Kidney epithelial cell (primary cell): Measurements from ENCODE around the gene KCNH5. TPM values are rescaled to one million over a fixed set of nuclear protein-coding genes. Genes with fewer than 3 reads are reported as not detected.

Experiments
- DNase-seq: peaks from one replicate; pipeline ENCODE4 v3.0.0-alpha.2; 2010; ENCODE audit warnings: low read depth
- H3K27me3 ChIP-seq: 2 replicates; pipeline ENCODE4 v1.6.0; 2011; ENCODE audit warnings: low read length; ENCODE audit not compliant: control insufficient read depth, insufficient read depth
- H3K36me3 ChIP-seq: 2 replicates; pipeline ENCODE4 v1.5.1; 2011; ENCODE audit warnings: low read length; ENCODE audit not compliant: control insufficient read depth, insufficient read depth
- H3K4me3 ChIP-seq: 2 replicates; pipeline ENCODE4 v1.5.1; 2011; ENCODE audit warnings: low read depth, mild to moderate bottlenecking, control low read depth, low read length
- total RNA-seq: library from RNA; depleted of rRNA; stranded (reverse); fragments of >200 nt; gene quantifications from 2 replicates; pipeline ENCODE4 v1.2.3, GENCODE V29; 2015
- TF ChIP-seq, protein P1 (sequence below): IDR thresholded peaks from 2 replicates; pipeline ENCODE4 v1.5.1; 2011; ENCODE audit warnings: mild to moderate bottlenecking, moderate library complexity, low read length, control low read depth, inconsistent platforms; ENCODE audit not compliant: insufficient read depth, poor library complexity, severe bottlenecking

The KCNH5 gene
- total RNA-seq, 1 donor from 2014 or later: not detected

DNA sequence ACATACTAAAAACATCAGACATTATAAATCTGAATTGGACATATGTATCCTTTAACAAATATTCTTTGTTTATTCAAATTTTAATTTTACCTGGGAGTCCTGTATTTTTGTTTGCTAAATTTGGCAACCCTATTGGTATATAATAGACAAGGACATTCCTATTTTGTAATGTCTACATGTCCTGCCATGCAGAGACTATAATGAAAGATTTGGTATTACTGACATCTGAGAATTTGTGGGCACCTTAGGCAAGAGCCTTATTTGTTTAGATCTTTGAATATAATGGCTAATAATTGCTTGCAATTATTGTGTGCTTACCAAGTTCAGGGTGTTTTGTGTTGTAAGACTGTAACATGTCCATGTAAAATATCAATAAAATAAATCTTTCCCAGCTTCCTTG lies 334.4 kb downstream of the KCNH5 start:
- Histone ChIP-seq H3K36me3 (no peaks in the 10 kb centered on the region), H3K27me3 (no peaks in the 10 kb centered on the region), H3K4me3 (no peak overlapping the region)
- TF ChIP-seq, protein P1, sequence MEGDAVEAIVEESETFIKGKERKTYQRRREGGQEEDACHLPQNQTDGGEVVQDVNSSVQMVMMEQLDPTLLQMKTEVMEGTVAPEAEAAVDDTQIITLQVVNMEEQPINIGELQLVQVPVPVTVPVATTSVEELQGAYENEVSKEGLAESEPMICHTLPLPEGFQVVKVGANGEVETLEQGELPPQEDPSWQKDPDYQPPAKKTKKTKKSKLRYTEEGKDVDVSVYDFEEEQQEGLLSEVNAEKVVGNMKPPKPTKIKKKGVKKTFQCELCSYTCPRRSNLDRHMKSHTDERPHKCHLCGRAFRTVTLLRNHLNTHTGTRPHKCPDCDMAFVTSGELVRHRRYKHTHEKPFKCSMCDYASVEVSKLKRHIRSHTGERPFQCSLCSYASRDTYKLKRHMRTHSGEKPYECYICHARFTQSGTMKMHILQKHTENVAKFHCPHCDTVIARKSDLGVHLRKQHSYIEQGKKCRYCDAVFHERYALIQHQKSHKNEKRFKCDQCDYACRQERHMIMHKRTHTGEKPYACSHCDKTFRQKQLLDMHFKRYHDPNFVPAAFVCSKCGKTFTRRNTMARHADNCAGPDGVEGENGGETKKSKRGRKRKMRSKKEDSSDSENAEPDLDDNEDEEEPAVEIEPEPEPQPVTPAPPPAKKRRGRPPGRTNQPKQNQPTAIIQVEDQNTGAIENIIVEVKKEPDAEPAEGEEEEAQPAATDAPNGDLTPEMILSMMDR: no peak
- no peak for DNase-seq

DNA sequence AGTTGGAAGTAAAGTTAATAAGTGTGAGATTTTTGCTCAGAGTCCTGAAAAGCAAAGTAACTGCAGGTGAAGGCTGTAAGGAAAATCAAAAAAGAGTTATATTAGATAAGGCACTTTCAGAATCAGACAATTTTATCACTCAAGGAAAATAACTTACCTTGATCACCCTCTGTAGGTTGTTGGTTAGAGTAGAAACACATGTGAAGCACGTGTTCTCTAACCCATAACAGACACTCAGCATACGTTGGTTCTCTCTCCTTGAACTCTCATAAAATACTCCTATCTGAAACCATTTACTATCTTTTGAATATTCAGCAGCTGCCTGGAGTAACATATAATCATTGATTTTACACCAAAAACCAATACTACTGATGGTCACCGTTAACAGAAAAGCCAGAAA lies 335.5 kb downstream of the KCNH5 start:
- H3K27me3 ChIP-seq: no peaks in the 10 kb centered on the region
- TF ChIP-seq, protein P1: no peak
- DNase-seq: no peak
- no peaks in the 10 kb centered on the region for H3K36me3 ChIP-seq
- H3K4me3 ChIP-seq: no peak overlapping the region

DNA sequence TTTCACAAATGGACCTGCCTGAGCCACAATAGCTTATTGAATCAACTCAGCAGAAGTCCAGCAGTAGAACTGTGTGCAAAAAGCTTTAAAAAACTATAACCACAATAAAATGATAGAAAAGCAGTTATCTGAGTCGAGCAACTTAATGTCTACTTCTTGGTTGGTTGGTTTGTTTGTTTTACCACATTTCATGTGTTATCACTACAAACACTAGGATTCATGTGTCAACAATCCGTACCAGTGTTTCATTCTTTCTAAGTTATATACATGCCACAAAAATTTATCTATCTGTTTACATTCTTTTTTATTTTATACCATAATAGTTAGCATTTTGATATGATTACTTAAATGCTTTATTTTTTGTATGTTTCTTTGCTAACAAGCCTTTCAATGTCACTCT lies 339.0 kb downstream of the KCNH5 start:
- Histone ChIP-seq H3K27me3 (no peaks in the 10 kb centered on the region), H3K36me3 (no peaks in the 10 kb centered on the region), H3K4me3 (no peak overlapping the region)
- TF ChIP-seq, protein P1: no peak
- no peak for DNase-seq

DNA sequence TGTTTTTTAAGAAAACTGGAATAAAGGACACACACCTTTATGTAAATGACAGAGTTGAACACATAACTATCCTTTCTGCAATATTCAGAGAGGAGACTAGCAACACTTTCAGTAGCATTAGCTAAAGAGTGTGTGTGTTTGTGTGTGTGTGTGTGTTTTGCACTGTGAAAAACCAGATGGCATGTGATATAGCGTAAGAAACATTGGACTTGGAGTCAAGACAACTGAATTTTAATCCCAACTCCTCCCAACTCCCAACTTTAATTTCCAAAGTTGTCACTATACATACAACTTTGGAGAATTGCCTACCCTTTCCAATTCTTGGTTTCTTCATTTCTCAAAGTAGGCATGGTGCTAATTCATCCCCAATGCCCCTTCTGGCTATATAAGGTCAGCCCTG lies 347.8 kb downstream of the KCNH5 start:
- TF ChIP-seq, protein P1: no peak

DNA sequence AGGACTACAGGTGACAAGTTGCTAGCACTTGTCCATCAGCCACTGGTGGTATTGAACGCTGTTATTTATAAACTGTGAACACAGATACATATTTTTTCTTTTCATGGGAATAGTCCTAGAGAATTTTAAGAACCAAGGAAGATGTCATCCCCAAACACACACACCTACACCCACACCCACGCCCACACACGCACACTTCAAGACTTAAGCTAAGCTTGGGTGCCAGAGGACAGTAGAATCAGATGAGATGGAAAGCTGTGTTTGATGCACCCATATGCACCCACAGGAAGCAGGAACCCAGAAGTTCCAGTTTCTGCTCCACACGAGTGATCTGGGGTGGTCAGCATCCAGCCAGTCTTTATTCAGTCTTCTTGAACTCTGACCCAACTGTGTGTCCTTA lies 348.3 kb downstream of the KCNH5 start:
- no peak overlapping the region for H3K4me3 ChIP-seq
- H3K27me3 ChIP-seq: no peaks in the 10 kb centered on the region
- TF ChIP-seq, protein P1: no peak
- DNase-seq: no peak
- no peaks in the 10 kb centered on the region for H3K36me3 ChIP-seq

More for the DNA sequence above, 347.8 kb downstream of the KCNH5 start:
- DNase-seq: no peak
- Histone ChIP-seq H3K4me3 (no peak overlapping the region), H3K27me3 (no peaks in the 10 kb centered on the region), H3K36me3 (no peaks in the 10 kb centered on the region)

DNA sequence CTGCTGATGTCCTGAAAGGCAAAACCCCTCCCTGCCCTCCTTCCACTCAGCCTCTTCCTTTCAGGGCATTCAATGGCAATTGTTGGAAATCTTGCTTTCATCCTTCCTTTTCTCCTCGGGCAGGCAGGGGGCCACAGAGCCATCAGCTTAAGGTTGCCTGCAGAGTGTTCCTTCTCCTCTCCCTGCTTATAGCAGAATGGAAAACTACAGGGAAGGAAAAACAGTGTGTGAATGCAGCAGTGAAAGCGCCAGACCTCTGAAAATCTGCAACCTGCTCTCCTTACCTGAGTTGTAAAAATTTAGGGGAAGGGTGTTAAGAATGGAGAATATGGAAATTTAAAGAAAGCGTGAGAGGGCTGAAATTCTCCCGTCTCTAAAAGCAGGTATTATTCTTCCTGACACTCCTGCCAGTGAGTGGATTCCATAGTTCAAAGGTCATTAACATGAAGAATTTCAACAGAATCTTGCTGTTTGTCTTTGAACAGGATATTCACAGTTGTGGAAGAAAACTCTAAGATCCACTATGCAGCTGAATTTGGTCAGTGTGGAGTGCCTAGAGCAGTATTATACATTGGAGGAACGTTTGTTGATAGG lies 348.8 kb downstream of the KCNH5 start:
- Histone ChIP-seq H3K27me3 (no peaks in the 10 kb centered on the region), H3K36me3 (no peaks in the 10 kb centered on the region), H3K4me3 (no peak overlapping the region)
- TF ChIP-seq, protein P1: no peak
- no peak for DNase-seq
